Measurements from ENCODE around the gene NEO1.

The NEO1 gene

DNA sequence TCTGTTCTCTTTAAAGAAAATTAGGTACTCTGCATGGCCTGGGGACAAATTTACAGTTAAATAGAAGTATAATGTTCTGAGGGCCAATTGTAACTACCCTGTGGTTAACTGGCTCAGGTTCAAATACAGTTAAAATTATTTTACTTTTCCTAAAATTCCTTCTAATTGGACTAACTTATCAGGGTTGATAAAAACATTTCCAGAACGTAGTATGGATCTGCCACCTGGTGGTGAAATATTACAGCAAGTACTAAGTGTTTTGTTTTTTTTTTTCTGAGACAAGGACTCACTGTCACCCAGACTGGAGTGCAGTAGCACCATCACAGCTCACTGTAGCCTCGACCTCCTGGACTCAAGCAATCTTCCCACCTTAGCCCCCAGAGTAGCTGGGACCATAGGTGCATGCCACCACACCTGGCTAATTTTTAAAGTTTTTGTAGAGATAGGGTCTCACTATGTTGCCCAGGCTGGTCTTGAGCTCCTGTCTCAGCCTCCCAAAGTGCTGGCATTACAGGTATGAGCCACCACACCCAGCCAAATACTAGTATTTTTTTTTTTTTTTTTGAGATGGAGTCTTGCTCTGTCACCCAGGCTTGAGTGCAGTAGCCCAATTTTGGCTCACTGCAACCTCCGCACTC is 29.2 kb downstream of the NEO1 start:
- DNase-seq = peak in 2 of 6 experiments; percentile 31 to 36

DNA sequence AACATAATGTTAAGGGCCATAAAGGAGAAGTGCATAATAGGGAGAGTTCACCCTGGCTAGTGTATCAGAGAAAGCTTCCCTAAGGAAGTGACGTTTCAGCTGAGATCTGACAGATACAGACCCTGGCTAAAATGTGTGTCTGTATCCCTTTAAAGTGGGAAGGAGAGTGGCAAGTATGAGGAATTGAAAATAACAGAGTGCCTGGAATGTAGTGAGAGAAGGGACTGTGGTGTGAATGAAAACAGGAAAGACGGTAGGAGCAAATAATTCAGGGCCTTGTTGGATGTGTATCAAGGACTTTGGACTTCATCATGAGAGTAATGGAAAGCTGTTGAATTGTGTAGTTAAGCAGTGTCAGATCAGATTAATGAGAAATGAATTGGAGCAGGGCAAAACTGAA is 30.5 kb downstream of the NEO1 start:
- DNase-seq = no peak

DNA sequence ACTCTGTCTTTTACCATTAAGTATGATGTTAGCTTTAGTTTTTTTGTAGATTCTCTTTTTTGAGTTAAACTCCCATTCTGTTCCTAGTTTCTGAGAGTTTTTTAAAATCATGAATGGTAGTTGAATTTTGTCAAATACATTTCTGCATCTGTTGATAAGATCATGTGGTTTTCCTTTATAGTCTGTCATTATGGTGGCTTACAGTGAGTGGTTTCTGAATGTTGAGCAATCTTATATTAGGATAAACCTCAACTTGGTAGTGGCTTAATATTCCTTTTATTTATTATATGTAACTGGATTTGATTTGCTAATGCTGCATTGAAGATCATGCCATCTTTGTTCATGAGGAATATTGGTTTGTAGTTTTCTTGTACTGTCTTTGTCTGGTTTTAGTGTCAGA is 34.8 kb downstream of the NEO1 start:
- DNase-seq = no peak

DNA sequence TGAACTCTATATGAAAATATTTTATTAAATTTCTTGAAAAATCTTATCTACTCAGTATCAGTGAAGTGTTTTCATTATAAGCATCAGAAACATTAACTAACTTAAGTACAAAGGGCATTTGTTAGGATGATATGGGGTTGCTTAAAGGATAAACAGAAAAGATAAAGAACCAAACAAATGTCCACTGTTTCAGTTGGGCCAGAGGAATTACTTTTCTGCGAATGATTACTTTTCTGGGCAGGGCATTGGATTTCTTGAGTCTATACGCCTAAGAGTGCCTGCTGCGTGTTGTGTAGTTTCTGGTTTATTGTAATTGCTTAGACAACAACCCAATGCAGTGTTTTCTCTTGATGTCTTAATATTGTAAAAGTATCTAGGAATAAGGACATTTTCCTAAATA is 52.8 kb downstream of the NEO1 start:
- DNase-seq = no peak

DNA sequence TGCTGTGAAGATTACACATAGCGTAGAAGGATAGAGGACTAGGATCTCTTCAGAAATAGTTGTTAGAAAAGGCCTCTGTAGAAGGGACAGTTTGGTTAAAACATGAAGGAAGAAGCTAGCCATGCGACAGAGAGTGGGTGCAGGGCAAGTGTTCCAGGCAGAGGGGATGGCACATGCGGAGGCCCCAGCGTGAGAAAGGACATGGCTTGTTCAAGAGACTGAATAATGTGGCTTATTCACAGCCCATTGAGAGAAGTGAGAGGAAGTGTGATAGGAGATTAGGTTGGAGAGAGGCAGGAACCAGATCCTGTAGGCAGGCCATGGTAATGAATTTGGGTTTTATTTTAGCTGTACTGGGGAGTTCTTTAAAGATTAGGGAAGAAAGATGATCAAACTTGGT is 56.4 kb downstream of the NEO1 start:
- no peak for DNase-seq

DNA sequence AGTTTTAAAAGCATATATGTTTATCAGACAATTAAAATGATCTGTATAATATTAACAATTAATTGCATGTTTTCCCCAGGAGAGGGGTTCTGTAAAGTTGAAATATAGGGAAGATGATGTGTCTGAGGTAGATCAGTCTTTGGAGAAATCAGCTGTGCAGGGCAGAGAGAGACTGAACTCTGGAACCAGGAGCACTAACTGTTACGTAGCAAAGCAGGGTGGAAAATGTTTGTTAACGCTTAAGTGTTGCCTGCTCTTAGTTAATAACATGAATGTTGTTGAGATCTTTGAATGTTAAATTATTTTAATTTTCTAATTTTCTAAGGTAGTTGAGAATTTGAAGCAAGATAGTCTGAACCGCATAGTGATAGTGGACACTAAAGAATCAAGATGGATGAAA is 57.5 kb downstream of the NEO1 start:
- no peak for DNase-seq

DNA sequence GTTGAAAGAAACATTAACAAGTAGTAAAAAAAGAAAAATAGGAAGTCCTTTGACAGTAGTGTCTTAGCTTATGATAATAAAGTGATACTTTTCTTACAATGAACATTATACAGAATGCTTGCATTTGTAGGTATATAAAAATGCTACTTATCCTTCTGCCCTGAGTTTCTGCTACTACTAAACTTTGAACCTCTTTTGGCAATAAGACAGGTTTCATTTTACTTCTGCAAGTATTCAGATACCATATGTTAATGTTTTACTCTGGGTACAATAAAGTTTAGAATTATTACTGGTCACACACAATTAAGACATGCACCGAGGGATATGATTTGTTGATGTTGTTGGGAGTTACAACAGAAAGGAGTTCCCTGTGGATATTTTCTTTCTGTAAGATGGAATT is 57.9 kb downstream of the NEO1 start:
- DNase-seq = no peak

DNA sequence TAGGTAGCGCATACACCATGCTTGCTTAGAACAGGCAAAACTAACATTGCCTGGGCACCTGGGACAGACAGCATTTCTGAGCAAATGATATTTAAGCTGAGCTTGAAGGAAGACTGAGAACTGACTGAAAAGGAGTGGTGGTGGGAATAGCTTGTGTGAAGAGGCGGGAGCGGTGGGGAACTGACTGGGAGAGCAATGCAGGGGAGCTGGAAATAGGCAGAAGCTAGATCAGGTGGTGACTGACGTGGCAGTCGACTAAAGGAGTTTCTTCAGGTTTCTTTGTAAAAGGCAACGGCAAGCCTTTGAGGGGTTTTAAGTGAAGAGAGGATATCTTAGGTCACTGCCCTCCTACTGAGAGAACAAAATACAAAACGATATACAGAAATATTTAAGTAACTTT is 61.8 kb downstream of the NEO1 start:
- DNase-seq = no peak

DNA sequence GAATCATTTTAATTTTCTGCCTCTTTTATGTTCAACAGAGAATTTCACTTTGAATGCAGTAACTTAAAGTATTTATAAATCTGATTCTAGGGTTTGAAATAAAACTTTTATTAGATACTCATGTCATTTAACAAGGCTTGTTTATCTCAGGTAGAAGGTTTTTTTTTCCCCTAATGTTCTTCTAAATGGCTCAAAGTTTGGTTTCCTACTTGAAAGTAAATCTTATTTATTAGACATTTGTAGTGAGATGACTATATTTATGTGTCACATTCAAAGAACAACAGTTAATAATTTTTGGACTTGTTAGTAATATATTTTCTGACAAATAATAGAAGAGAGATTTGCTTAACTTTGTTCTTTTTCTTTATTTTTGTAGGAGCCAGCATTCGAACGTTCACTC is 63.9 kb downstream of the NEO1 start:
- no peak for DNase-seq

DNA sequence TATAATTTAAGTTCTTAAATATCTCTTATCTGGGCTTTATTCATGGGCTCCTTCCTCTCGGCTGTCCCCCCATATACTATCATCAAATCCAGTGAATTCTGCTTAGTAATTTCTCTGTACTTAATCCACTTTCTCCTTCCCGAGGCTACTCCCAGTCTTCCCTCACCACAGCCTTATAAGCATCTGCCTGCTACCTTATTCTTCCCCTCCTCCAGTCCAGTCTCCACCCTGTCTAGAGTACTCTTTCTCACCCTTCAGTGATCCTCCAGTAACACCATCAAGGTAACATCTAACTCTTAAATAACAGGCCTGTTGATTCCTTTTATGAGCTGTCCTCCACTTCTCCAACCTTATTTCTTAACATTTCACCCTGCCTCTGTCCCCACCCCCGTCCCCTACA is 65.8 kb downstream of the NEO1 start:
- DNase-seq = no peak

DNA sequence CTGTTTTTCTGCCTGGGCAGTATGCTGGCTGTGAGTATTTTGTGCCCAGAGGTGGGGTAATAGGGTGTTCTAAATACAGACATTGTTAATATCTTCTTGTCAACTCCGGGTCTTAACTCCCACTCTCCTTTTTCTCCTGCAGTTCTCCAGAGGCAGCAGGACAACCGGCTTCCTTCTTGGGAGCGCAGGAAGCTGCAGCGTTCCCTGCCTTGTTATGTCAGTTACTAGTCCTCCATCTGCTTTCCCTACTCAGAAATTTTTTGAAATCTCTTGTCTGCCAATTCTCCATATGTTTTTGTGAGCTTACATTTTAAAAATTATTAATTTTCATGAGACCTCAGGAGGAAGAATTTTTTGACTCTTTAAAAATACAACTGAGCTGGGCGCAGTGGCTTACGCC is 67.2 kb downstream of the NEO1 start:
- no peak for DNase-seq

DNA sequence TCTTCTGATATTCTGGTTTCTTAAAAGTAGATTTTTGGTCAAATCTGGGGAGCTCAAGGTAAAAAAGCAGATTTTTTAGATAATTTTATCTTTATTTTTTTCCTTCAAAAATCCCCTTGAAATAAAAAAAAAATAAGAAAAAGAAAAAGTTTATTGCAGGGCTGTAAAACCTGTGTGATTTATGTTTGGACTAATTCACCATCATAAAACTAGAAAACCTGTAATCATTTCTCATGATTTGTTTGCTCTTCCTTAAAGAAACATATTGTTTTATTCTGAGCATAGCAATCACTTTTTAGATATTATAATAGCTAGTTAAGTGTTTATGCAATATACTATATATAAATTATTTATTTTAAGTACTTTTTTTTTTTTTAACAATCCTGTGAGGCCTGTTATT is 68.0 kb downstream of the NEO1 start:
- no peak for DNase-seq

DNA sequence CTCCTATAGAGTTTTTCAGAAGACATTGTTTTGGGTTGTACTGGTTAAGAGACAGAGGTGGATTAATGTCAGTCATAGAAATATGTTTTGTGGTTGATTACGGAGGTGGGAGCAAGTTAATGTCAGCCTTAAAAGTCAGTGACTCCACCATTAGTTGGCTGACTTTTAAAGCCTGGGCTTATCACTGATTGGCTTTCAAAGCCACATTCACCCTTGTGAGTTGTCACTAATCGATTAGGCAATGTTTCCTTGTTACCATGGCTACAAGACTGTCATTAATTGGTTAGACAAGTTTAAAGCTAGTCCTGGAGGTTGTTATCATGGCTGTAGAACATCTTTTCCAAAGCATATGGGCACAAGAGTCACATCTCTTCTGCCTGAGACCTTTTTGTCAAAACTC is 73.0 kb downstream of the NEO1 start:
- DNase-seq = no peak

DNA sequence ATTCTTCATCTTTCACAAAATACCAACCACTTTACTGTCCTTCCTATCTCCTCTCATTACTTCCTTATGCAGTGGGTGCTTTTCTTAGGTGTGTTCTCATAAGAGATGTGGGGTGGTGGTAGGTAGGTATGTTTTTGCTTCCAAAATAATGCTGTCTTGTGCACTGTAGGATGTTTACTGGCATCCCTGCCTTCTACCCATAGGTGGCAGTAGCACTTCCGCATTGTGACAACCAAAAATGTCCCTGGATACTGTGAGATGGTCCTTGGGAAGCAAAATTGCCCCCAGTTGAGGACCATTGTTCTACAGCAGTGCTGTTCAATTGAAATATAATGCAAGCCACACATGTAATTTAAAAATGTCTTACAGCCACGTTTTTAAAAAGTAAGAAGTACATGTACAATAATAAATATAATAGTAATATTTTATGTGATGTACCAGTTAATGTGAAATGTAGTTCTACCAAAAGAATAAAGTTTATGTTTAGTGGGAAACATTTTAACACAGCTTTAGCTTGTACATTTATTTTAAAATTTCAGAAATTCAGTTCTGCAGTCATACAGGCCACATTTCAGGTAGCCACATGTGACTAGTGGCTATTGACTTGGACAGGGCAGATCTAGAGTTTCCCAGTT is 75.2 kb downstream of the NEO1 start:
- no peak for DNase-seq

DNA sequence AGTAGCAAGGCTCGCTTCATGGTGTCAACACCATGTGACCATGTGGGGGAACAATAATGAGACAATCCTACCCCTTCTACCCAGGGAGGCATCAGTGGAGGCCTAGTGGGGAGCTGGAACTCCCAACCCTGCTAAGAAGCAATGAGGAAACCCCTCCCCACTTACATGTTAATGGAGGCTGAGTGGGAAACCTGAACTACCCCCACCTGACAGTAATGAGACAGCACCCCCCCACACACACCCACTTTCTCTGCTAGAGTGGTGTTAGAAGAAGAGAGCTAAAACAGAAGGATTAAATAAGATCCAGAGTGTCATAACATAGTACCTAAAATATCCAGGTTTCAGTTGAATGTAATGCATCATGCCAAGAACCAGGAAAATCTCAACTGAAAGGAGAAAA is 78.6 kb downstream of the NEO1 start:
- no peak for DNase-seq

DNA sequence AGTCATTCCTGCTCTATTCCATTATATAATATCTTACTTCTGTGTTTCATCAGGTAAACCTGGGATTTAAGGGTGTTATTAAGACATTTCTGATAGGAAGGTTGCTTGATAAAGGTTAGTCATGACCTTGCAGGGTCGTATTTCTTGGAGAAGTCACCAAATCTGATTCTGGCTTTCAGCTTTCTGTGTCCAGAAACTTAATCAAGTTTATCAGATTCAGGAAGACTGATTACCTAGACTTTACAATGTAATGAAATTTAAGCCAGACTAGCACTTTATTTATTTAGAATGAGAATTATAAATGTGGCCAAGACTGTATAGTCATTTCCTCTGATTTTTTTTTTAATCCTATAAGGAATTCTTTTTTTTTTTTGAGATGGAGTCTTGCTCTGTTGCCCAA is 81.9 kb downstream of the NEO1 start:
- DNase-seq = no peak

DNA sequence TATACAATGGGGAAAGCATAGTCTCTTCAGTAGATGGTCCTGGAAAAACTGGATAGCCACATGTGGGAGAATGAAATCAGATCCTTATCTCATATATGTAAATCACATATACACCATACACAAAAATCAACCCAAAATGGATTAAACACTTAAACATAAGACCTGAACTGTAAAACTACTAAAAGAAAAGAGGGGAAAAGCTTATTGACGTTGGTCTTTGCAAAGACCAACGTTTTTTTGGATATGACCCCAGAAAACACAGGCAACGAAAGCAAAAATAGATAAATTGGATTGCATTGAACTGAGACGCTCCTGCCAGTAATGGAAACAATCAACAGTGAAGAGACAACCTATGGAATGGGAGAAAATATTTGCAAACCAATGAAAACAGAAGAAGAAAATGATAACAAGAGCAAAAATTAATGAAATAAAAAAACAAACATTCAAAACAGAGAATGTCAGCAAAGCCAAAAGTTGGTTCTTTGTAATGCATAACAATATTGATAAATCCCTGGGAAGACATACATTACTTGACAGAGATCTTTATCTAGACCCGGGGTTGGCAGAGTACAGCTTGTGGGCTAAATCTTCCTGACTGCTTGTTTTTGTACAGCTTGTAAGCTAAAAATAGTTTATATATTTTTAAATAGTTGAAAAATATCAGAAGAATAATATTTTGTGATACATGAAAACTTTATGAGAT is 86.9 kb downstream of the NEO1 start:
- no peak for DNase-seq

DNA sequence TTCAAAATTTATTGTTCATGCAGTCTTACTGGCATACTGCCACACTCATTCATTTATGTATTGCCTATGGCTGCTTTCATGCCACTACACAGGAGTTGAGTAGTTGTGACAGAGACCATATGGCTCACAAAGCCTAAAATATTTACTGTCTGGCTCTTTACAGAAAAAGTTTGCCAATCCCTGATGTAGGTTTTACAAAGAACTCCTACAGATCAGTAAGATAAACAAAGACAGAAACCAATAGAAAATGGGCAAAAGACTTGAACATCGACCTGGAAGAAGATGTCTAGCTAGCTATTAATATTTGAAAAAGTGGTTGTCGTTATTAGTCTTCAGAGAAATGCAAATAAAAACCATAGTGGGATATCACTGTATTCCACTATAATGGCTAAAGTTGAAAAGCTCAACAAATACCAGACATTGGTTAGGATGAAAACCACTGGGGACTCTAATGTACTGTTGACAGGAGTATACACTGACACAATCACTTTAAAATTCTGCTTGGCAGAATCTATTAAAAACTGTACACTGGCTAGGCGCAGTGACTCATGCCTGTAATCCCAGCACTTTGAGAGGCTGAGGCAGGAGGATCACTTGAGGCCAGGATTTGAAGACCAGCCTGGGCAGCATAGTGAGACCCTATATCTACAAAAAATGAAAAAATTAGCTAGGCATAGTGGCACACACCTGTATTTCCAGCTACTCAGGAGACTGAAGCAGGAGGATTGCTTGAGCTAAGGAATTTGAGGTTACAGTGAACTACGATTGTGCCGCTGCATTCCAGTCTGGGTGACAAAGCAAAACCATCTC is 87.7 kb downstream of the NEO1 start:
- DNase-seq = no peak

DNA sequence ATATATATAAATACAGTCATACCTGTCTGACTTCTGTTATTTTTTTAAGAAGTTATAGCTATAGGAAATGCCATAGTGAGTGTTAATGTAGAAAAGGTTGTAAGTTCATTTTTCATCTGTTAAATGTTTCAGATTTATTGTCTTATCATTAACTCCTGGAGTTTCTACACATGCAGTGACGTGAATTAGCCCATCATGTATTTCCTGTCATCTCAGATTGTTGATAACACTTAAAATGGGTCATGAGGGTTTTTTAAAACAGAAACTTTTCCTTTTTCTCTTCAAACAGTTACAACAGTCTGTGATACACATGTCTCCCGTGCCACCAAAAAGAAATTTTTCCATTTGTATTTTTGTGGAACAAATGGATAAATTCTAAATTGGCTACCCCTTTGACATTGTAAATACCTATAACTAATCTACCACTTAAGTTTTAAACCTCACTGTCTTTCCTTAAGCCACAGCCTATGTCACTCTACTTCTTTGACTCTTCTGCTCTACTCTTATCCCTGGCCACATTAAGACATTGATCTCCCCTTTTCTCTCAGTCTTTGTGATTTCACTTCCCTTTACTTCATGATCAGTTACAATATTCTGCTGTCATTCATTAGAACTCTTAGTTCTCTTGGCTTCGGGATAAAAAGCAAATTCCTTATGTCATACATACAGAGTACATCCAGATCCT is 89.1 kb downstream of the NEO1 start:
- DNase-seq = peak in 1 of 6 experiments; percentile 0

DNA sequence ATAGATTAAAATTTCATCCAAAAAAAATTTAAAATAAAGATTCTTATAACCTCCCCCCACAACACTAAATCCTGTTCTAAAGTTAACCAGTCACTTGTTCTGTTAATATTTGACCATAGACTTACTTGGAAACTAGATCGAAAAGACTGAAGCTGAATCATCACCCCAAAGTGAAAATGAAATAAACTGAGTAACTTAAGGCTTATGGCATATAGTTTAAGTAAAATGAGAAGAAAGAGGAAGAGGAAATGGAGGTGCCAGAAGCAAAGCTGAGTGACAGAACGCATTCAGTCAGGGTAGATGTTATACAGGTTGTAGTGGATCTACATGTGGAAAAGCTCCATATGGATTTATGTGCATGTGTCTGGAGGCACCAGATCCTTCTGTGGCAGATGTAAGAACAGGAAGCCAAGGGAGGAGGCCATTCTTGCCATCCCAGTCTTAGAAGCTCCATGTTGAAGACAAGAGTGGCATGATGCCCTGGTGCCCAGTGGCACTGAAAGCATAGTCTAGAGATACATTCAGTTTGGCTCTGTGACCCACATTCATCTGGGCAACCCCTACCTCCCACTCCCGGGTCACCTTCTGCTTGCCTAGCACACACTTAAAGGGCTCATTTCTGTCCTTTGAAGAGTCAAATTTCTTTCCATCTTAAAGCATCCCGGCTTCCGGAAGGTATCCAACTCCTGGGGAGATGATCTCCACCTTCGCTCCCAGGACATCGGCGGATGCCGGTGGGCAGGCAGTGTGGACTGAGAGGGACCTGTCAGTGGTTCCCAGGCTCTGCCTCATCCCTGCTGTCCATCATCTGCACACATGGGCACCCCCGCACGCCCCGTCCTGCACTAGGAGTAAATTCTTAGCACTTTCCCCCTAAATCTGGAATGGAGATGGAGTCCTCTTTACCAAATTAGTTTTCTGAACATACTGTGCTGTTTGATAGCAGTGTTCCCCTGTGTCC is 90.8 kb downstream of the NEO1 start:
- DNase-seq = no peak

DNA sequence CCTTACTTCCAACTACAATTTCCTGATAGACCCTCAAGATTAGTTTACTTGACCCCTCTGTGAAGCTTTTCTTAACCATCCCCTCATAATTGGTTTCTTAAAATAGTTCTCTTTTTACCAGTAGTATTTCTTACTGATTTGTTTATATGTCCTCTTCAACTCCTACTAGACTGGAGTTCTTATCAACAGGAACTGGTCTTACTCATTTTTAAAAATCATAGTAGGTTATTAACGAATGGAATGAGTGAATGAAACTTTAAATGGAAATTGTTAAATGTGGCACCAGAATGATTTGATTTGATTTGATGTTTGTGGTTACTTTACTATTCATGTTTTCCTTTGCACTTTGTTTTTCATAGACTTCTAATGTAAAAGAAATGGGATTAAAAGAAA is 91.5 kb downstream of the NEO1 start:
- DNase-seq = no peak

DNA sequence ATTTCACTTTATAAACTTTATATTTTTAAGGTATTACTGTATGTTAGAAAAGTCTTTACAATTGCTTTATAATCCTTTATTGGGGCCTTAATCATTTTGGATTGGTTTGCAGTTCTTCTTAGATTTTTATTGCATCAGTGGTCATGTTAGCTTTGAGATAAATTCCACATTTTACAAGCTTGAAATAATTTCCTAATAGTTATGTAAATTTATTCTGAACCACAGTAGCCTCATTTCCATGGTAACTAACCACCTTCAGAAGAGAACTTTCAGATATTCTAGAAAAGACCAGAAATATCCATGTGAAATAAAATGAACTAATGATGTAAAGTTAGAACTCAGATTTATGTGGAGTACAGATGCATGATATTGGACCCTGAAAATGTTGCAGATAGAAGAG is 94.2 kb downstream of the NEO1 start:
- DNase-seq = no peak
